IPS-NIHi11 (cell line): ENCODE results near the gene DCUN1D1.
A peak's percentile ranks its signal among the peaks of the same experiment; 100 is the strongest.

Experiments used
- DNase-seq: peaks from one replicate; pipeline ENCODE4 v3.0.0; 2012; ENCODE audit warnings: mixed read lengths, low spot score

DCUN1D1 gene

GRCh38 chr3:182936239-182936917 lies 44.0 kb downstream of the DCUN1D1 start:
- no peak for DNase-seq

GRCh38 chr3:182935803-182936202 lies 44.5 kb downstream of the DCUN1D1 start:
- DNase-seq: no peak

- no peak for DNase-seq
These were observed 54.4 kb downstream of the DCUN1D1 start for GRCh38 chr3:182925944-182926337.

- no peak for DNase-seq
These were observed 54.9 kb downstream of the DCUN1D1 start for GRCh38 chr3:182925330-182925943.

GRCh38 chr3:182921665-182922355 lies 58.5 kb downstream of the DCUN1D1 start:
- no peak for DNase-seq

- DNase-seq: no peak
These were observed 59.7 kb downstream of the DCUN1D1 start for GRCh38 chr3:182920515-182921084.

GRCh38 chr3:182919866-182920357 lies 60.4 kb downstream of the DCUN1D1 start:
- DNase-seq: no peak

GRCh38 chr3:182917134-182917533 lies 63.2 kb downstream of the DCUN1D1 start:
- DNase-seq: no peak

- no peak for DNase-seq
These were observed 66.0 kb downstream of the DCUN1D1 start for GRCh38 chr3:182914341-182914740.

GRCh38 chr3:182913889-182914288 lies 66.4 kb downstream of the DCUN1D1 start:
- no peak for DNase-seq

- DNase-seq: no peak
These were observed 67.9 kb downstream of the DCUN1D1 start for GRCh38 chr3:182912474-182912873.

GRCh38 chr3:182911782-182912111 lies 68.6 kb downstream of the DCUN1D1 start:
- no peak for DNase-seq

GRCh38 chr3:182910936-182911781 lies 69.2 kb downstream of the DCUN1D1 start:
- no peak for DNase-seq

GRCh38 chr3:182909318-182910040 lies 70.9 kb downstream of the DCUN1D1 start:
- peak; percentile 56 for DNase-seq

- DNase-seq: no peak
These were observed 71.9 kb downstream of the DCUN1D1 start for GRCh38 chr3:182908471-182908870.

- no peak for DNase-seq
These were observed 74.3 kb downstream of the DCUN1D1 start for GRCh38 chr3:182906036-182906435.

GRCh38 chr3:182905623-182906022 lies 74.7 kb downstream of the DCUN1D1 start:
- no peak for DNase-seq

- no peak for DNase-seq
These were observed 76.2 kb downstream of the DCUN1D1 start for GRCh38 chr3:182904164-182904563.

- no peak for DNase-seq
These were observed 78.1 kb downstream of the DCUN1D1 start for GRCh38 chr3:182902236-182902635.

GRCh38 chr3:182896553-182896952 lies 83.8 kb downstream of the DCUN1D1 start:
- no peak for DNase-seq

GRCh38 chr3:182895513-182896112 lies 84.7 kb downstream of the DCUN1D1 start:
- no peak for DNase-seq
